NCI-H2081 treated with DMSO at 0.1 percent for 48 hours (cell line): ENCODE measurements around the gene SLC2A13.
"Not testable (repeated sequence)": the region's sequence is repeated elsewhere in the genome, so short reads cannot be mapped to it uniquely, and the experiment has no call there.

Source experiments
- DNase-seq: peaks from one replicate; lab custom pipeline; 2025; lab: John Stamatoyannopoulos, UW

SLC2A13 gene

DNA sequence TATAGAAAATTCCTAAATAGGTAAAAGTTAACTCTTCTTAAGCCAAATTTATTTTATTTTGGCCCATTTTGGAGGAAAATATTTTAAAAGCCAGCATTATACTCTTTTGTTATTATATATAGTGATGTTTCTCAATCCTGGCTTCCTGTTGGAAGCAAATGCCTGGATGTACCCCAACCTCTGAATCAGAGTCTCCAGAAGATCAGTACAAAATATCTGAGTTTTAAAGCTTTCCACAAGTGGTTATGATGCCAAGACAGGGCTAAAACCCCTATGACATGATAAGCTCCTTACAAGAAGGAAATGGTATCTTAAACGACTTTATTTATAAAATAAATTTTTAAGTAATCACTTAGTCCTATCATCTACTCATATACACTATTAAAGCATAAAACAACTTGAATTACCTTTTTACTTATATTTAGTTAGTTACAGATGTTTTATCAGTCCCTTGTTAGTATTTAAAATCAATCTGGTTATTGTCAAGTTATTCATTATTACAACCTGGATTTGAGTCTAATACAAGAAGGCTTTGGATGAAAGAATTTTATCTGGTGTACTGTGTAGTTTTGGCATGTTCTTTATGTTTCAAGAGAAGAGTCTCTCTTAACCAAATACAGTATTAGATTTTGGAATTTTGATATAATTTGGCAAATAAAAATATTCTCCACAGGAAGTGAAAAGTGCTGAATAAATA, 238.1 kb downstream of the SLC2A13 start:
- no peak for DNase-seq

DNA sequence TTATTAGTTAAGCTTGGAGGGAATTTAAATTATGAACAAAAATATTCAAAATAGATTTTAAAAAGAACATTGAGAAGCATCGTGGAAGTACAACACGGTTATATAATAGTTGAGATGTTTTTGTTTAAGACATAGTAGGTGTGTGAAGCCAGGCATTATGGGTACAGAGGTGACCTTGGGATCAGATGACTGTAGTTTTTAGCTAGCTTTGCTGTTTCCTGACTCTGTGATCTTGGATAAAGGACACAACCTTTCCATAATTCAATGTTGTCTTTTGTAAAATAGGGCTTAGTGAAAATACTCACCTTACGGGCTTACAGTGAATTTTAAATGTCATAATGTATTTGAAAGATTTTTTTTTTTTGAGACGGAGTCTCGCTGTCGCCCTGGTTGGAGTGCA, 239.7 kb downstream of the SLC2A13 start:
- no peak for DNase-seq

DNA sequence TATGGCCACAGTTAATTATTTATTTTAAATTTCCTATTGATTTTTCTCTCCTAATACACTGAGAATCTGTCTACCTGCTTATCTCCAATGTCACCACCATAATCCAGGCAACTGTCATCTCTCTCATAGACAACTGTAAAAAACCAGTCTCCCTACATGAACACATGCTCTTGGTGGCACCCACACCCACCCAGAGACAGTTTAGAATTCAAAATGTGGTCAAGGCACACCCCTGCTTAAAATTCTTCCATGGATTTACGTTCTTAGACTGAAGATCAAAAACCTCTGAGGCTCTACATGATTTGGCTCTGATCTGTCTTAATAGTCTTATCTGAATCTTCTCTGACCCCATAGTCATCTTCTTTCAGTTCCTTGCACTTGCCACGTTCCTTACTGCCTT, 245.2 kb downstream of the SLC2A13 start:
- DNase-seq, result no peak

DNA sequence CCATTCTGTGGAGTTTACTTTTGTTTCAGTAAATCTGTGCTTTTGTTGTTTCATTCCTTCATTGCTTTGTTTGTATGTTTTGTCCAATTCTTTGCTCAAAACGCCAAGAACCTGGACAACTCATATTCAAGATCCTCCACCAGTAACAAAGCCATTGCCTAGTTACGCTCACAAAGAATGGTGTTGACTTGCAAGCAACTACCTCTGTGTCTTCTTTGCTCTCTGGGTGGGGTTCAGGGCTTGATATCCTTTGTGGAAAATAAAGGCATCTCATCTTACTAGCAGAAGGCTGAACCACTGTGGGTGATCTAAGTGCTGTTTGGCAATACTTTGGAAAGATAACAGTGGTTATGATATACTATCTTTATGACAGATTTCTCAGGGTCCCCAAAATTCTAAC, 252.9 kb downstream of the SLC2A13 start:
- no peak for DNase-seq

DNA sequence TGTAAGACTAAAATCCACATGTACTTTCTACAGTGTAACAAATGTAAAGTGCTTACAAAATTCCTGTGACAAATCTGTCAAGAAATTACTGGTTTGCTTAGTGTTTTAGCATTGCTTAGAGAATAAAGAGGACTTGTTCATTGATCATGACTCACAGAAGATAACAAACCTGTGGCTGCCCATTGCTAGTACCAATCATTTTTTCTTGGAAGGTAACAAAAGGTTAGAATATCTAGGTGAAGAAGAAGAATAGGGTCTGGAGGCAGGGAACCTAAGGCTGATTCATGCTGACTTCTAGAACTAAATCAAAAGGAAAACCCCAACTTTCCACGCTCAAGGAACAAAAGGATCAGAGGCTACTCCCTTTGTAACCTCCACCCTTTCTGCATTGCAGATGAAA, 253.5 kb downstream of the SLC2A13 start:
- no peak for DNase-seq

DNA sequence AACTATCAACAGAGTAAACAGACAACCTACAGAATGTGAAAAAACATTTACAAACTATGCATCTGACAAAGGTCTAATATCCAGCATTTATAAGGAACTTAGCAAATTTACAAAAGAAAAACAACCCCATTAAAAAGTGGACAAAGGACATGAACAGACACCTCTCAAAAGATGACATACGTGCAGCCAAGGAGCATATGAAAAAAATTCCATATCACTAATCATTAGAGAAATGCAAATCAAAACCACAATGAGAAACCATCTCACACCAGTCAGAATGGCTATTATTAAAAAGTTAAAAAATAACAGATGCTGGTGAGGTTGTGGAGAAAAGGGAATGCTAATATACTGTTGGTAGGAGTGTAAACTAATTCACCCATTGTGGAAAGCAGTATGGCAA, 257.7 kb downstream of the SLC2A13 start:
- not testable (repeated sequence) for DNase-seq

DNA sequence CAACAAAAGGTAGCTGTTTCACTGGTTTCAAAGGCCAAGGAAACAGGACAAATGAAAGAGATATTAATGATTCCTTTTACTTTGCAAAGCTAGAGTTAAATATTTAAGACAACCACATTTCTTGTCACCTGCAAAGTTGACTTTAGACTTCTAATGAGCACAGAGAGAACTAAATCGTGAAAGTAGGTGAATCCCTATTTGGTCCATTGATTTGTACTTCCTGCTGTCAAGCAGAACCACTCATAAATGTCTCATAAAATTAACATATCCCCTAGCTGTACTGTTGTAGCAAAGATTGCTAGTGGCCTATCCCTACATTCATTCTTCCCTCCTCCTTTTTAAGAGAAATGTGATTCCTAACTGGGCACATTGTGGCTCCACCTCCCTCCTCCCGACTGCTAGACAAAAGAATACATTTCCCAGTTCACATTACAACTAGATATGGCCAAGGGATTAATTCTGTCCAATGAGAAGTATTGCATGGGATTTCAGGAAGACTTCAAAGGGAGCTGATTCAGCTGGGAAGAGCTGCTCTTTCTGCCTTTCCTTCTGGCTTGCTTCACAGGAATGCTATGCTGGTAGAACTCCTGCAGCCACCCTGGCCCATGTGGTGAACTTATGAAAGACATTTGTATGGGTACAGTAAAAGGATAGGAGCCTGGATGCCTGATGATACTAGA, 258.8 kb downstream of the SLC2A13 start:
- DNase-seq, result no peak

DNA sequence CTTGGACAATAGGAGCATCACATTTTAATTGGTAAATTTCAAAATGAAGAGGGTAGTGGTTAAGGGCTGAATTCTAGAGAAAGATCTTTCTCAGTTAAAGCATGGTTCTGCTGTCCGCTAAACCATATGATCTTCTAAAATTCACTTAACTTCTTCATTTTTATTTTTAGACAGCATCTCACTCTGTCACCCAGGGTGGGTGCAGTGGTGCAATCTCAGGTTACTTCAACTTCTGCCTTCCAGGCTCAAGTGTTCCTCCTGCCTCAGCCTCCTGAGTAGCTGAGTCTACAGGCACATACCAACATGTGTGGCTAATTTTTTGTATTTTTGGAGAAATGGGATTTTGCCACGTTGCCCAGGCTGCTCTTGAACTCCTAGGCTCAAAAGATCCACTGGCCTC, 259.6 kb downstream of the SLC2A13 start:
- no peak for DNase-seq

DNA sequence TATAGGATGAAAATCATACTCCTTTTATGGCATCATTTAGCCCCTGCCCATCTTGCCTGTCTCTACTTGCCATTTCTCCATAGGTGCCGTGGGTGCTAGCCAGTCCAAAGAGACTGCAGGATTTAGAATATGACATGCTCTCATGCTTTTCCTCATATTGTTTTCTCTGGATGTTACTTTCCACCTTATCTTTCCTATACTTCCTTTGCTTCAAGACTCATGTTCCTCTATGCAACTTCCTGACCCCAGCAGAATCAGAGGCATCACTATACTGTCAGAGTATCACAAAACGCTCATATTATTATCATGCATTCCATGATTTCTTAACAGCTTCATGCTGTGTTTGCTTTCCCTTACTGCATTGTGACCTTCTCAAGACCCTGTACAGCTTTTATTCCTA, 265.5 kb downstream of the SLC2A13 start:
- DNase-seq, result no peak

DNA sequence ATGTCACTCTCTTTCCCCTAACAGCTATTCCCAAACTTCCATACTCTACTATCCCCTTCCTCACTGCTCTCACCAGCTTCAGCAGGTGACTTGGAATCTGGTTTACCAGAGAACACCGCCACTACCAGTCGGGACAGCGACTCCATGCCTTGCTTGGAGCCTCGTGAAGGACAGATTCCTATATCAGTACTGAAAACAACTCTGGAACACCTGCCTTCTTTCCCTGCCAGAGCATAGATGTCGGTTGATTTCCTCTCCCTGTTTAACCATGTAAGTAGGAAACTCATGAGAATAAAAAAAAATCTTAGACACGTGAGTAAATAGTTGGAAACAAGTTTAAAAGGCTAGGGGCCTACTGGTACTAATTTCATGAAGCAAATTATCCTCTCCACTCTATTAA, 266.8 kb downstream of the SLC2A13 start:
- no peak for DNase-seq

DNA sequence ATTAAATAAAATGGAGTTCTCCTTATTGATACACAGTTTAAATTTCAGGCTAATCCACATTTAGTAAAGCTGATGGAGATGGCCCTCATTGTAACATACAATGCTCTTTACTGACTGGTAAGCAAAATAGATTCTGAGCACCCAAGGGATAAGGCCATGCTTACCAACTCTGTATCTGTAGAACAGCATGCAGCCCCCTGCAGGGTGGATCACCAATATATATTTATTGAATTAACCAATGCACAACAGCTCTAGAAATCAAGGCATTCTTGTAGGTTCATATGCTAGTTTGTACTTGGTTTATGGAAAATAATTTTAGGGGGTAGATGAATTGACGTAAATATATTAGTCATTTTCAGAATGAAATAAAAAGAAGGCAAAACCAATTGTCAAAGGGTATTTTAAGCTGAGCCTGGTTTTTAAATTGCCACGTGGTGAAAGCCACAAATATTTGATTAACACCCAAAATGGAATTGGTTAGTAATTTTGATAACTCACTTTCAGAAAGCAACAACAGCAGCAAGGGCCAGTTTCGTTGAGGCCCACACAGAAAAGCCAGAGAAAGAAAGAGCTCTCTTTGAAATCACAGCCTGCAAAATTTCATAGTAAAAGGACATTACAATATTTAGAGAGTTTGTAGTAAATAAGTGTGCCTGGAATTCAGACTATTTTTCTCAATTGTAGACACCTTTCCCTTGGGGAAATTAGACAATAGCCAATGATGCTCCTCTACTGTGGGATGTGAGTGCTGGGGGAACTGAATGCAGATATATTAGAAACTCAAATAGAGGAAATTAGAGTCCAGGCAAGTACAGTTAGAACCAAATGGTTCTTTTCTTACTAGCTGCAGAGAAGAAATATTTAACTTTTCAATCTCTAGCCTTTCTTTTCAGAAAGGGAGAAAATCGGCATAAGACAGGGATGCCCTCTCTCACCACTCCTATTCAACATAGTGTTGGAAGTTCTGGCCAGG, 270.1 kb downstream of the SLC2A13 start:
- DNase-seq, result no peak

DNA sequence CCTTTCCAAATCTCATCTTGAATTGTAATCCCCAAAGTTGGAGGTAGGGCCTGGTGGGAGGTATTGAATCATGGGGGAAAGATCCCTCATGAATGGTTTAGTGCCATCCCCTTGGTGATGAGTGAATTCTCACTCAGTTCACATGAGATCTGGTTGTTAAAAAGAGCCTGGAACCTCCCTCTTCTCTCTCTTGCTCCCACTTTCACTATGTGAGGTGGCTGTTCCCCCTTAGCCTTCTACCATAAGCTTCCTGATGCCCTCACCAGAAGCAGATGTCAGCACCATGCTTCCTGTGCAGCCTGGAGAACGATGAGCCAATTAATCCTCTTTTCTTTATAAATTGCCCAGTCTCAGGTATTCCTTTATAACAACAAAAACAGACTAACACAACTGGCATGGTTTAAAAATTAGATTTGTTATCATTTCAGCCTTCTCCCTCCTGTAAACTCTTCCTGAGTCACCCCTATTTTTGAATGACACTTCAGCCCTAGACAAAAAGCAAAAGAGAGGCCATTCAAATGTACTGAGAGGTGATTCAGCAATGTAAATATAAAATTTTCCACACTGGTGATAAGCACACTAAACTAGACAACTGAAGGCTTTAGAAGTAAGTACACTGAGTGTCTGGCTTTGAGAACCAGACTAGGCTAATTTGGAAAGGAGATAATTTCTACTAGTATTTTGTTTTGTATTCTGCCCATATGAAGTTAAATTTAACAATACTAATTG, 274.1 kb downstream of the SLC2A13 start:
- DNase-seq, result no peak

DNA sequence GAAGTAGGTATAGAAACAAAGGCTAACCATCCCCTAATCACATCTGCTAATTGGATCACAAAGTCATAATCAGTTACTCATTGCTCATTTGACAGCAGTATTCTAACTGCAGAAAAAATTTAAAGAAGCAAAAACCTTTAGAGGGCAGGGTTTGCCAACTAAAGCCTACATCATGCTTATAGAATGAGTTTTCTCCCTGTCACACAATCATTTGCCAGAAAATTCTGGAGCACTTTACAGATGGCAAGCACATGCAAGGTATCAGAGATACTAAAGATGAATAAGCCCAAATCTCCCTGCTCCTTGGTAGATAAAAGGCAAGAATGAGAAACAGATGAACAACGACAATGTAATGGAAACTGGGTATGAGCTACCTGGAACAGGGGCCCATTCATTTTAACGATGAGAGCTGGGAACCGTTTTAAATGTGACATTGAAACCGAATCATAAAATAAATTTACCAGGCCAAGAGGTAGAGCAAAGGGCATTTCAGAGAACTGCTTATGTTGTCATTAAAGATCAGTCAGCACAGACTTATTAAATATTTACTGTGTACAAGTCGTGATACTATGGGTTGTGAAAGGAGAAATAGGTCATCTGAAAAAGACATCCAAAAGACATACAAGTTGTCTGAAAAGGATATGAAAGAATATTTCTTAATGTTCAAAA, 274.9 kb downstream of the SLC2A13 start:
- no peak for DNase-seq

DNA sequence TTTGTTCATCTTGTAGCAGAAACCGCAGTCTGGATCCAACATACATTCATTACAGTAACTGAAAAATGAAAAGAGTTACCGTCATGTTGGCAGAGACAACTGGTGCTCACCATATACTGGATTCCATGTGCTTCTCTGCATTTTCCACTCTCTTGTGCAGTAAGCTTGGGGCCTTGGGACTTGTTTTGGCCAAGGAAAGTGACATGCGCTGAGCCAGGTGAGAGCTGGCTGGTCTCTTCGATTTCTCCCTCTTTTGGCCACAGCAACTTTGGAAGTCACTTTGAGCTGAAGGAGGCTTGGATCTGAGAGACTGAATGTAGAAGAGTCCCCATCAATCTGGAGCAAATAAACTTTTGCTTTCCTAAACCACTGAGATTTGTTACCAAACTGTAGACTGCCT, 275.7 kb downstream of the SLC2A13 start:
- no peak for DNase-seq

DNA sequence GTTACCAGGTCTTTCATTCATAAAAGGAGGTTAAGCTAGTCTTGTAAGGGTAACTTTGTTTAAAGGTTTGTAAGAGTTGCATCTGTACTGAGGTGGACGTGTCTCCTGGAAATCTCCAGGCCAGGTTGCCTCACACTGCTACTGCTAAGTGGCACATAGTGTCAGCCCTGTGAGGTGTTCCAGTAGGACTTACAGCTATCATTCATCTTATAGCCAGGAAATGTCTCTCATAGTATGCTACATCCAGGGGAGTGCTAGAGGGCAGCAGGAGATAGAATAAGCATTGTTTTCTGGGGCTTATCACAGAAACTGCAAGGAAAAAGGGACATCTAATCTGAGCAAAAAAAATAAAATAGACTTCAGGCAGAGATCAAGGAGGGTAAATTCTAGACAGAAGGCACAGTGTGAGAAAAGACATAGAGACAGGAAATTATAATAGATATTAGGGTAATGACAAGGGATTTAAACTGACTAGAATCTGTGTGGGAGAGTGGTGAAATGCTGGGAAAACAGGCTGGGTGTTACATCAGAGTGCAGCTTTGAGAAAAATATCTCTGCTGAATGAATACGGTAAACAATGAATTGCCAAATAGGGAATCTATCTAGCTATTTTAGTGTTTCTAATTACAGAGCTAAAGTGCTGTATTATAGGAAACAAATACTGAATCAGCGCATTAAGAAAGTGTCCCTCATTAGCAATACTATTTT, 281.2 kb downstream of the SLC2A13 start:
- no peak for DNase-seq

DNA sequence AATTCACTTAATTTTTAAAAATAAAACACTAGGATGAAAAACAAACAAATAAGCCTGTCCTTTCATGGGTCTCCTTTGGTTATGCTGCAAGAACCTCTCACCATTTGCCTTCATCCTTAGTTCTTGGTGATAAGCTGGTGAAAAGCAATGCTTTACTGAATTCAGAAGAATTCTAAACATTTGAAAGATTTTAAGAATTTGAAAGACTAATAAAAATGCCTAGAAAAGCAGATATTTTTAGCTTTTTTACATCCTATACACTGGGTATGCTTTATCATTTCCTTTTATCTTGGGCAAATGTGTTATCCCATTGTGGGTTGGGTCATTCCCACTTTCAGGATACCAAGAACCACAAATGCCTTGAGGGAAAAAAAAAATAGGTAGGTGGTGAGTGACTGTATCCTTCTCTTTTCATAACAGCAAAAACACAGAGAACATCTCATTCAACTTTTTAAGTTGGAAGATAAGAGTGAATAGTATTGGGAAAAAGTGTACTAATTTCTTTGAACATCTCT, 289.2 kb downstream of the SLC2A13 start:
- DNase-seq, result no peak

DNA sequence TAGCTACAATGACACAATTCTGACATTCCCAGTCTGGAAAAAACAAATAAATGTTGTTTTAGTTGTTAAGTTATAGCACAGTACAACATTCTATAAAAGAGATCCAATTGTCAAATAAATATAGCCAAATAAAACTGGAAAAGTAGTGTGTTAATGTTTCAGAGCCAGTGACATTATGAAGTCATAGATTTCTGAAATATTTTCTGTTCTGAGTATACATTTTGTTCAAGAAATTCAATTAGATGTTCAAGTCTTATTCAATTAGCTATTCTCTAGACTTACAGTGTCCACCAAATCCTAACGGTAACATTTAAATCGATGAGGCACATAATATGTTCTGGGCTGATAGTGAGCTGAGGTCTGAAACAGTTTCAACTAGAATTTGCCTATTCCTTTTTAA, 290.1 kb downstream of the SLC2A13 start:
- DNase-seq, result no peak

DNA sequence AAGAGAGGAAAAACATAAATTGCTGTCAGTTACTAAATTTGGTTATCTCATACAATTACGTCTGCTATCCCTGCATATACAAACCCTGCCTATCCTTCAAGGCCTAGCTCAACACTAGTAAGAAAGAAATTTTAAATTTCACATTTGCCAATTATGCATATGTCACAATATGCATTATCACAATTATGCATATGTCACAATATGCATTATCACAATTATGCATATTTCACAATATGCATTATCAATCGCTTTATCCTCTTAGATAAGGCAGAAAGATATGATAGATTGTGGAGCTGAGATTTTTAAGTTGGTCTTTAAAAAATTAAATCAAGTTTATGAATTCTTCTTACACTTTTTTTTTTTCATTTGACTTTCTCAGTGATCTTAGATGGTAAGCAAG, 291.3 kb downstream of the SLC2A13 start:
- no peak for DNase-seq

DNA sequence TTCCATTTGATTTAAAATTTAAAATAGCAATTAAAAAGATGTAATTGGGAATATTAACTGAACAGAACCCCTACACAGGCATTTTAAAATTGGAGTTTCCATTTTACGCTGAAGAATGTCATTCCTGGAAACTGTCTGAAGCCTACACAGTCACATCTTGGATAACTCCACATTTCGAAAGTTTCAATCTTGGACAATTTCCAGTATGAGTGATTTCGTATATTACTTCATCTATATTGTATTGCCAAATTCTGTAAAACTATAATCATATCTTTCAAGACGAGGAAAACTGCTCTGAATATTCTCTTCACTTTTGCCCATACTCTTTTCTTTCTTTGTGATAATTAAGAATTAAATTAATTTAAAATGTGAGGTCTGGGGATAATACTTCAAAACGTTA, 292.1 kb downstream of the SLC2A13 start:
- DNase-seq, result no peak

DNA sequence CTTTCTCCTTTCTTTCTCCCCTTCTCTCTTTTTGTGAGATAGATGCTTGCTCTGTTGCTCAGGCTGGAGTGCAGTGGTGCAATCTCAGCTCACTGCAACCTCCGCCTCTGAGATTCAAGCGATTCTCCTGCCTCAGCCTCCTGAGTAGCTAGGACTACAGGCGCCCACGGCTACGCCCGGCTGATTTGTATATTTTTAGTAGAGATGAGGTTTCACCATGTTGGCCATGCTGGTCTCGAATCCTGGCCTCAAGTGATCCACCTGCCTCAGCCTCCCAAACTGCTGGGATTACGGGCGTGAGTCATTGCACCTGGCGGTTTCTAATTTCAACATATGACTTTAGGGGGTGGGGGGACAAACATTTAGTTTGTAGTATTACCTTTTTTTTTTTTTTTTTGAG, 293.4 kb downstream of the SLC2A13 start:
- not testable (repeated sequence) for DNase-seq

DNA sequence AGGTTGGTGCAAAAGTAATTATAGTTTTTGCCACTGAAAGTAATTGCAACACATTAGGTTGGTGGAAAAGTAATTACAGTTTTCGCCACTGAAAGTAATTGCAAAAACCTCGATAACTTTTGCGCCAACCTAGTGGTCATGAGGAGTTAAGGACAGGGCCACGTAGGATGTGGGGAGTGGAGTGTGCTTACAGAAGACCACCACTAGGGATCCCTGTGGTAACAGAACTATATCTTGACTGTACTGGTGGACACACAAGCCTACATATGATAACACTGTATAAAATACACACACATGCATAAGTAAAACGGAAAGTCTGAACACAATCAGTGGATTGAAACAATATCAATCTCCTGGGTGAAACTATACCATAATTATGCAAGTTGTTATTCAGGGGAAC, 298.8 kb downstream of the SLC2A13 start:
- DNase-seq, result no peak
